HG03571 (cell line): ENCODE measurements around the gene DGKA.
A peak's percentile ranks its signal among the peaks of the same experiment; 100 is the strongest.
"Not testable (repeated sequence)": the region's sequence is repeated elsewhere in the genome, so short reads cannot be mapped to it uniquely, and the experiment has no call there.

Source experiments
- ATAC-seq: cut with Tn5 transposase; IDR thresholded peaks from one replicate; pipeline ENCODE4 v1.9.1; 2021; ENCODE audit not compliant: unreplicated experiment

Gene DGKA

DNA sequence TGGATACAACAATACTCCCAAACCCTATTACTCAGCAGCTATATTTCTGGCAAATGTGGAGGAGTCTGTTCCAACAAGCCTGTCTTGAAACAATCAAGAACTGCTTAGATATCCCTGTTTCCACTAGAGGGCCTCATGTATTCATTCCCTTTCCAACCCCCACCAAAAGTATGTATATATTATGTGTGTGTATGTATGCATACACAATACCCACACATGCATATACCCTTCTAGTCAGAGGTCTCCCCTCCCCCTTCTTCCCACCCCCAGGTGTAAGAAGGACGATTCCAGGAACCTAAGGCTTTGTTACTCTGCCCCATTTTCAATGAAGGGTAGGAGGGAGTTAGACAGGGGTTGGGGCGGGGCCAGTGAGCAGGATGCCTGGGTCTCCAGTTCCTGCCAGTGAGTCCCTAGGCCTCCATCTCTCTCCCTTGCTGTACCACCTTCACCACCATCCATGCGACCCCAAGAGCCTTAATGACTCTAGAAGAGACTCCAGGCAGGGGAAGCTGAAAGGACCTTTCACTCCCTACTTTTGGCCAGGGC is at the start of gene DGKA:
DGKA (plus strand) TSS at position 392 of the 546 bp plus-strand sequence. CDS start 5,342 bp downstream, outside the sequence.
- no peak for ATAC-seq

DNA sequence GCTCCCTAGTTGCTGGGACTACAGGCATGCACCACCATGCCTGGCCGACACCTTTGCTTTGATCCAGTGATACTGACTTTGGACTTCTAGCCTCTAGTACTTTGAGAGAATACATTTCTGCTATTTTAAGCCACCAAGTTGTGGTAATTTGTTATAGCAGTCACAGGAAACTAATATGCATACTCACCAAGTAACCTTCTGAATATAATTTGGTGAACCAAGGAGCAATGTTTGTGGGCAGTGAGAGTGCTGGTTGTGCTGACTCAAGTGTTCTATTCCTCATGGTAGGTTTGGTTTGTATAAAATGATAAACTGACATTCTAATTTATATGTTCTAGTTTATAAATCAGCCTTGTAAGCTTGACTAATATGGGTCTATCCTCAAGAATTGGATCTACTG is 45.8 kb upstream of the DGKA start:
- ATAC-seq = no peak

DNA sequence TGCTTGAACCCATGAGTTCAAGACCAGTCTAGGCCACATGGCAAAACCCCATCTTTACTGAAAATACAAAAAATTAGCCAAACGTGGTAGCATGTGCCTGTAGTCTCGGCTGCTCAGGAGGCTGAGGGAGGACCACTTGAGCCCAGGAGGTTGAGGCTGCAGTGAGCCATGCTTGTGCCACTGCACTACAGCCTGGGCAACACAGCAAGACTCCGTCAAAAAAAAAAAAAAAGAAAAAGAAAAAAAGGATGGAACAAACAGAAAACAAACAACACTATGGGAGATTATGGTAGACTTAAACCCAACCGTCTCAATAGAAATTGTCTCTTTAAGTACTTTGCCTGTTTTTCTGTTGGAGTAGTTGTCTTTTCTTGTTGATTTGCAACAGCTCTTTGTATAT is 39.7 kb upstream of the DGKA start:
- no peak for ATAC-seq

DNA sequence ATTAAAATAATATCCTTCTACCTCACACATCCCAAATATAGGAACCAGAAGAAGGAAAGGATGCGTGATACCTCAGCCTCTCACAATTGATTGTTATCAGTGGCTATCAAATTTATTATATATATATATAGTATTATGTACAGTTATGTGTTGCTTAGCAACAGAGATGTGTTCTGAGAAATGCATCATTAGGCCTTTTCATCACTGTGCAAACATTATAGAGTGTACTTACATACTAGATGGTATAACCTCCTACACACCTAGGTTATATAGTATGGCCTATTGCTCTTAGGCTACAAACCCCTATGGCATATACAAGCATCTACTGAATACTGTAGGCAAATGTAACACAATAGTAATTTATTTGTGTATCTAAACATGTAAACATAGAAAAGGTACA is 37.2 kb upstream of the DGKA start:
- no peak for ATAC-seq

DNA sequence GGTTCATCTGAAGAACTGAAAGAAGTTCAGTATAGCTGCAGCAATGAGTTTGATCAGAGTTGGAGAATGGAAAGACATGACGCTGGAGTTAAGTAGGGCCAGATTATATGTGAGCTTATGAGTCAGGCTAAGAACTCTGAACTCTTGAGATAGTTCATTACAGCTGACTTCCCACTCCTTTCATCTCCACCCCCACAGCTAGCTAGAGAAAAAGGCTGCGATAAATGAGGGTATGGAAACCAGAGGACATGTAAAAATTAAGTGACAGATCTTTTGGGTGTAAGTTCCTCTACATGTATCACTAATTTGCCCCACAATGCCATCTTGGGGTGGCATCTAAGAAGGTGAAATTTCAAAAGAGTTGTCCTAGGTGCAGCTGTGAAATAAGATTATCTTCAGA is 31.9 kb upstream of the DGKA start:
- ATAC-seq = no peak

DNA sequence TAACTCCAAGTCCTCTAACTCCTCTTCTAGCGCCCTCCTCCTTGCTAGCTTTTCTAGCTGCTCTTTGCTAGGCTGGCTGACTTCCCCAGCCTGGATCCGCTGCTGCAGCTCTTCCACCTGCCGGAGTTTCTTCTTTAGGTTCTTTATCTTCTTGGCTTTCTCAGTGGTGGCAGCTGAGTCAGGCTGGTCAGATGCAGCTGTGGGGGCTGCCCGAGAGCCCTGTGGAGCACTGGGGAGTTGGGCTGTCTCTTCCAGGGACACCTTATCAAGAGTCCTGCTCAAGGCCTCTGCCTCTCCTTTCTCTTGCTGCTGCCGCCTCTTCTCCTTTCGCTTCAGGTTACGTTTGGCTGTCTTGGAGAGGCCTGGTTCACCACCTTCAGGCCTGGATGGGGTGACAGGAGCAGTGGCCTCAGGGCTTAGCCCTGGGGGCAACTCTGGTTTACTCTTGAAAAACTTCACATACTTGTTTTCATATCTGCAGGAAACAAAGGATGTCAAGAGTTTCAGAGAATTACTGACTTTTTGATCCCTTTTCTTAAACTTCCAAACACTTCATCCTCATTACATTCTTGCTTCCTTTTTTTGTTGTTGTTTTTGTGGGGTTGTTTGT is 29.0 kb upstream of the DGKA start:
- ATAC-seq = no peak

DNA sequence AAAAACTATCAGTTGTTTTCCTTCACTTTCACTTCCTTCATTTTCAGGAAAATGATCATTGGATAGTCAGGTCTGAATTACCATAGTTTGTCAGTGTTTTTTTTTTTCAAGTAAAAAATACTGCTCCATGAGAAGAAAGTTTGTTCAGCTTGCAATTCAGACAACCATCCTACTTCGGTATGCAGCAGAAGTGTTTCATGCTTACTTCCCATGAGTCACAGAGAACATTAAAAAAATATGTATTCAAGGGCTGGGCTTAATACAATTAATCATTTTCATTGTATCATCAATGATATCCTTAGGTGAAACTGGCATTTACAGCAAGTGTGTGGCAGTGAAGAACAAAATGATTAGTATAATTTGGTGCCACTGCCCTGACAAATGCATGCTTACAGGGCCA is 24.9 kb upstream of the DGKA start:
- no peak for ATAC-seq

DNA sequence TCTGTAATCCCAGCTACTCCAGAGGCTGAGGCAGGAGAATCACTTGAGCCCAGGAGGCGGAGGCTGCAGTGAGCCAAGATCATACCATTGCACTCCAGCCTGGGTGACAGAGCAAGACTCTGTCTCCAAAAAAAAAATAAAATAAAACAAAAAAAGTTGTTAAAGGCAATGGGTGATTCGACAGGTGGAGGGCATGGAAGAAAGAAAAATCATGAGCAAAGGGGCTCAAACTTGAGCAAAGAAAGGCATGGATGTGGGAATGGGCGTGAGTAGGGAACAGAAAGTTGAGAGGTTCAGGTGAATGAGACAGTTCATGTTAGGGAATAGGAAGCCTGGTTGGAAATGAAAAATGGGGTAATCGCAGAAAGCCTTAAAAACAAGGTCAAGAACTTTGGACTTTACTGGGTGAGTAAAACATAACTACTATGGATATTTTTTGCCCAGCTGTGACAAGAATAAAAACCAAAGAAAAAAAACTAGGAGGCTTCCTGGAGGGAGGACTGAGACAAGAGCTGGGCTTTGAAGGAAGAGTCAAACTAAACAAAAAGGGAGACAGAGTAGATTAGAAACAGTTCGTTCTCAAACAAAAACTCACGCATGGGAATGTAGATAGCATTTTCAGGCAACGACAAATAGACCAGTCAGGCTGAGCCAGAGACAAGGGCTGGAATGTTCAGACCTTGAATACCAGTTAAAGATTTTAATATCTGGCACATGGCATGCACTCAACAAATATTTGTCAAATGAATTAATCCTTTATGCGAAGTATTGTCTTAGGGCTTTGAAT is 22.0 kb upstream of the DGKA start:
- ATAC-seq = no peak

DNA sequence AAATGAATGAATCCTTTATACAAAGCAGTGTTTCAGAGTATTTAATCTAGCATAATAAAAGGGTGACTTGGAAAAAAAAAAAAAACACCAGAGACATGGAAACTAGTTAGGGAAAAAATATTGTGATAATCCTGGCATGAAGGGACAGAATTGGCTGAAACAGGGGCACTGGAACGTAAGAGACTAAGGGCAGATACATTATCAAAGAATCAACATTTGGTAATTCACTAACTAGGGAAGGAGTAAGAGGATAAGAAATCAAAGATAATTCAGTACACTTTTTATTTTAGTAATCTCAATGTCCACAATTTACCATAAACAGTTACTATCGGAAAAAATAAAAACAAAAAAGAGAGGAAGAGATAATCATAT is 21.5 kb upstream of the DGKA start:
- ATAC-seq = no peak

DNA sequence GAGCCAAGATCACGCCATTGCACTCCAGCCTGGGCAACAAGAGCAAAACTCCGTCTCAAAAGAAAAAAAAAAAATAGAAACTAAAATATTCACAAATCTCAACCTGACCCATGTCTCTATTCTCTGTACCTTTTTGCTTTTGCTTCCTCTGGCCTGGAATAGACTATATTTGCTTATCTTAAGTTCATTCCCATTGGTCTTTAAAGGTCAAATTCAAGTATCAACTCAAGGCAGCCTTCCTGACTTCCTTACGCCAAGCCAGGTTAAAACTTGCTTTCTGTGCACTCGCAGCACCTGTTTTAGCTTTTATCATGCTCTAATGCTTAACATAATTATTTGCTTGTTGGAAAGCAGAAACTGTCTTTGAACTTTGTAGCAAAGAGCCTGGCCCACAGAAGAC is 18.1 kb upstream of the DGKA start:
- no peak for ATAC-seq

DNA sequence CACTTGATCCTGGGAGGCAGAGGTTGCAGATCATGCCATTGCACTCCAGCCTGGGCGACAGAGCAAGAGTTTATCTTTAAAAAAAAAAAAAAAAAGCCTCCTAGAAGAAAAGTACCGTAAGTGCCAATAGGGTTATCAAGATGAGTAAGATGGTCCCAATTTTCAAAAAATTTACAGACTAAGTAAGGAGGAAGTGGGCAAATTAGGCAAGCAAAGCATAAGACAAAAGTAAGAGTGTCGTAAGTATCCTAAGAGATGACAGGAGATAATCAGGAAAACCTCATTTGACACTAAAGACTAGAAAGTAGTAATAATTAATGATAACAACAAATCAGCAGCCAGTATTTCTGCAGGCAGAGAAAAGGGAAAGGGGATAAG is 15.5 kb upstream of the DGKA start:
- no peak for ATAC-seq

DNA sequence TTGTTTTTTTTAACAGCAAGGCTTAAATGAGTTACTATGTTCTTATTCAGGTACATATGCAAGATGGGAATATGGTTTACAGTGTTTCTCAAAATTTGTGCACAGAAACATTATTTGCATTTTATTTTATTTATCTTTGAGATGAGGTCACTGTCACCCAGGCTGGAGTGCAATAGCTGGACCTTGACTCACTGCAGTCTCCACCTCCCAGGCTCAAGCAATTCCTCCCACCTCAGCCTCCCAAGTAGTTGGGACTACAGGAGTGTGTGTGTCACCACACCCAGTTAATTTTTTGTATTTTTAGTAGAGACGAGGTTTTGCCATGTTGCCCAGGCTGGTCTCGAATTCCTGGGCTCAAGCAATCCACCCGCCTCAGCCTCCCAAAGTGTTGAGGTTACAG is 11.9 kb upstream of the DGKA start:
- not testable (repeated sequence) for ATAC-seq

DNA sequence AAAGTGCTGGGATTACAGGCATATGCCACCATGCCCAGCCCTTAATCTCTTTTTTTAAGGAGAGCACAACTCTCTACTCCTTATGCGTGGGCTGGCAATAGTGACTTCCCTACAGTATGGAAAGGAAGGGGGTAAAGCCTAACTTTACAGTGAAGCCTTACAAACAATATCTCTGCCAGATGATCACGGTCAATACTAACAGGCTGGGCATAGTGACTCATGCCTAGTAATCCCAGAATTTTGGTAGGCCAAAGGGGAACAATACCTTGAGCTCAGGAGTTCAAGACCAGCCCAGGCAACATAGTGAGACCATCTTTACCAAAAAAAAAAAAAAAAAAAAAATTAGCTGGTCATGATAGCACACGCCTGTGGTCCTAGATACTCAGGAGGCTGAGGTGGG is 8.8 kb upstream of the DGKA start:
- no peak for ATAC-seq

DNA sequence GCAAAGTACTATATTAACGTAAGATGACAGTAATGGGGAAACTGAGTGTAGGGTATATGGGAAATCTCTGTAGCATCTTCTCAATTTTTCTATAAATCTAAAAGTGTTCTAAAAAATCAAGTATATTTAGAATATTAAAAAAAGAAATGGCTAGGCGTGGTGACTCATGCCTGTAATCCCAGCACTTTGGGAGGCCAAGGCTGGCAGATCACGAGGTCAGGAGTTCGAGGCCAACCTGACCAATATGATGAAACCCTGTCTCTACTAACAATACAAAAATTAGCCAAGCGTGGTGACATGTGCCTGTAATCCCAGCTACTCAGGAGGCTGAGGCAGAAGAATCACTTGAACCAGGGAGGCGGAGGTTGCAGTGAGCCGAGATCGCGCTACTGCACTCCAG is 7.3 kb upstream of the DGKA start:
- ATAC-seq = not testable (repeated sequence)

DNA sequence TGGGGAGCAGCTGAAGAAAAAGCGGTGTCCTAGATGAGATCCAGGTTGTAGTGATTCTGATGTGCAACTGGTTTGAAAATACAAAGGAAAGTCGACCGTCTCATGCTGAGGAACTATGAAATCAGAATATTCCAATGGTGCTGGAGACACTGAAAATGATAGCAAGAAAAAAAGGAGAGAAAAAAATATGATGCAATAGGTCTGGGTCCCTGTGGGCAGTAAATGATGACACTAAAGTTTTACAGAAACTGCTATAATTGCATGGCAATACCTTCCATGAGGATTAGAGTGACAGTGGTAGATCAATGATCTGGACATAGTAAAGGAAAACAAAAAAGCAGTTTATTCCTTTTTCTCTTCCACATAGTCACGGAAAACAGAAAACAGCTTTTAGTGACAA is 5.6 kb upstream of the DGKA start:
- no peak for ATAC-seq

DNA sequence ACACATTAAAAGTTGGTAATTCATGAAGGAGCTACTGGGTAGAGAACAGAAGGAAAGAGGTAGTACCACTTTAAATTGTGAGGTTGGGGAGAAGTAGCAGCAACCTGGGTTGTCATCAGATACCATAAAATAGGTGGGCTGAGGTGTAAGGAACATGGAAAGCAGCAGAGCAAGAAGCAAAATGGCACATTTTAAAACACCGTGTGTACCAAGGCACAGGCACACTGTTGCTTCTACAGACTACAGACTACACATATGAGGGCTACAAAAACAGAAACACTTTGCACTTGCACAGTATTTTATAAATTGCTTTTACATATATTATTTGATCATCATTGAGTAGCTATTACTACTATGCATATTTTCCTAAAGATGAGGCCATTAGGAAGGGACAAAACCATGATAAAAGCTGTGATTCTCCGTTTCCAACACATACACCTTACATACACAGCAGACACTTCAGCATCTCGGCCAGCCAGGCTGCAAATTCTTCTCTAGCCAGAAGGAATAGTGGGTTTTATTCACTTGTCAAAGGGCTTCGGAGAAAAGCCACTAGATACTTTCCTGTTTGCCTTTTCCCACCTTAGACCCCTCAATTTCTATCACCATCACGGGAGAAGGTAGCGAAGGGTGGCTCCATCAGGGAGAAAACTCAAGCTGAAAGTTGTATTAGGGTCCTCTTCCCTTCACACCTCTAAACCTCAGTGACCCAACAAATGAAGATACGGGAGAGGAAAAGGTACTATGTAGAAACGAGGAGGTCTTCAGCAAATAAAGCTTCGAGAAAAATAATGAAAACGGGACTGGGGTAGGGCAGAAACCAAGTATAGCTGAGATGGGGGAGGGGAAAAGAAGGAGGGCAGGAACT is 4.9 kb upstream of the DGKA start:
- ATAC-seq = no peak

DNA sequence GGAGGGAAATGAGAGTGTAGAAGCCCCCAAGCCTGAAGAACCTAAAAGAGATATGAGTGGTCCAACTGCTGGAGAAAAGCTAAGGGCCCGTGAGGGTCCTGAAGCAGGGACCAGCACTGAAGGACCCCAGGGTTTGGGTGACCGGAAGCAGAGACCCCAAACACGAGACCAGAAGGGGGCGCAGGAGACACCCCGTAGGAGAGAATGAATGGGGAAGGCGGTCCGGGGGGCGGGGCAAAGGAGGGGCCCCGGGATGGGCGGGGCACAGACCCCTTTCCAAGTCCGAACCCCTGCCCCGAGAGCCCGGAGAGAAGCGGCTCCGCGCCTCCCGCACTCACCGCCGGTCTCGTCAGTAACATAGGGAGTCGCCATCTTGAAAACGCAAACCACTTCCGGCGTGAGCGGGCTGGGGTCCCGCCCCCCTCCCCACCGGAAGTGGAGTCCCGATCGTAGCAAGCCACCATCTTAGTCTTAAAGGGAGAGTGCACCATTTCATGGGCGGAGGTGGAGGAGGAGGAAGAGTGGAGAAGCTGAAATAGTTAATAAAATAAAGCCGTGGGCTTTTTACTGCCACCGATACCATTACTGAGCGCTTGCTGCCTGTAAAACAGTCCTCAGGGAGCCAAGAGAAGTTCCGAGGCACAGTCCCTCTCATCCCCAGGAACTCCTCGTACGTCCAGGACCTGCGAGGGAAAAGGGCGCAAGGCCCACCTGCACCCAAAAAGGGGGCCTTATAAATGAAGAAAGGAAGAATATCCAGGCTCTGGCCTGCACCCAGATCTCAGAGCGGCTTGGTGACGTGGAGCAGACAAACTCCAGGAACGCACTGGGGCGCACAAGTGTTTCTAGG is 4.0 kb upstream of the DGKA start:
- peak; percentile 34 for ATAC-seq

DNA sequence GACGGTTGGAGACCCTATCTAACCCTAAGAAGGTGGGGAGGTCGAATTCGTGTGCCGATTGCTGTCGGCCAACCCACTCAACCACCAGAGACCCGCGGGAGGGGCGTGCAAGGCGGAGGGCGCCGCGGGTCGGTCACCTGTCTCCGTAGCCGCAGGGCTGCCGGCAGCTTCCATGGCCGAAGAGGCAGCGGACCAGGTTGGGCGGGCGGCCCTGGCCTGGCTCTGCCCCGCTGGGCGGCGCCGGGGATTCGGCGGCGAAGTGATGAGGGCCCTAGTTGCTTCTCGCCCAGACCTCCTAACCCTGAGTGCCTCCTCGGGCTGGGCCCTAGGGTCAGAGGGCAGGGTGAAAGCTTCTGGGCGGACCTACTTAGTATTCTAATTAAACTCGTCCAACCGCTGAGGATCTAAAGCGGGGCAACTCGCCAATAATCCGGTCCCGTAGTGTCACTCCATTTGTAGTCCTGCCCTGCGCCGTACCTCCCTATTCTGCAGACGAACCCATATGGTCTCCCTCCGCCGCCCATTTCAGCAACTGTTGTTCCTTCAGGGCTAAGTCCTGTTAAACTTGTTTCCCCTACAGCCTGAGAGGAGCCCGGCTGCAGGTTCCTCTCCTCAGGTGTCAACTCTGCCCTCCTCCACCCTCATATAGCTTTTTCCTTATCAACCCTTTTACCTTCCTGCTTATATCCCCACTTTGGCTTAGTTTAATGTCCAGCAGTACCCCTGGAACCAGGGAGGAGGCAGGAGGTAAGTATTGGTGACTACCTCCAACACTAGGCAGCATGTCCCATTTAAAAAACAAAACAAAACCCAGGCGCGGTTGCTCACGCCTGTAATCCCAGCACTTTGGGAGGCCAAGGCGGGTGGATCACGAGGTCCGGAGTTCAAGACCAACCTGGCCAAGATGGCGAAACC is 3.1 kb upstream of the DGKA start, which contains the start of gene PYM1:
PYM1 (minus strand) TSS at position 307 of the 915 bp plus-strand sequence; CDS start at position 174, 133 bp downstream.
- peak; percentile 38 for ATAC-seq

DNA sequence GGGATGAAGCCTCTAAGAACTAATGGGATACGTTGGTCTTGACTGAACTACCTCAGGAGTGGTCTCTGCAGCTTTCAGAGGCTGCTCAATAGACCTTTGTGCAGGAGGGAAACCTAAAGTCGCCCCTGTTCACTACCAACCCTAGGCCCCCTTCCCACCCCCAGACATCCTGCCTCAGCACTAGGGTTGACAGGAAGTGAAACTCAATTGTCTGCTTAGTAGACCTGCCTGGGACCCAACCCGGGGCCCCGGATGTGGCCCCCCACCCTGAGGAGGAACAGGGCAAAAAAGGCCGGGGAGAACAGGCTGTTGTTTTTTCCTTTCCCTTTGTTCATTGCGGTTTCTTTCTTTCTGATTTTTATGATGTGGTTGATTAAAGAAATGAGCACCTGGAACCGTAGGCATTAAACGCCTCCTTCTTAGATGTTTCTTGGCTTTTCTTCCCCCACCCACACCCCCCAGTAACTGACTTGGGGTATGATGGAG is 1.6 kb upstream of the DGKA start:
- peak; percentile 43 for ATAC-seq
